ENCODE measurements around the gene SLC30A9.

- TF ChIP-seq TFAP4 (IDR thresholded peaks at IDR 0.05; ENCODE audit: borderline replicate concordance, low read depth) (no peak), ZNF720 (CRISPR knock-in tag; IDR thresholded peaks at IDR 0.05) (no peak), ZNF629 (CRISPR knock-in tag; conservative IDR thresholded peaks at IDR 0.05) (no peak), CEBPB (IDR thresholded peaks at IDR 0.05; ENCODE audit: borderline replicate concordance, low read depth, low read length) (no peak), ZNF772 (CRISPR knock-in tag; IDR thresholded peaks at IDR 0.05) (no peak), ZNF224 (CRISPR knock-in tag; IDR thresholded peaks at IDR 0.05) (no peak), ZNF839 (CRISPR knock-in tag; IDR thresholded peaks at IDR 0.05; ENCODE audit: borderline replicate concordance) (no peak), IKZF5 (CRISPR knock-in tag; IDR thresholded peaks at IDR 0.05) (no peak), HMG20A (CRISPR knock-in tag; IDR thresholded peaks at IDR 0.05; ENCODE audit: borderline replicate concordance) (no peak)
- TF ChIP-seq, protein P1, sequence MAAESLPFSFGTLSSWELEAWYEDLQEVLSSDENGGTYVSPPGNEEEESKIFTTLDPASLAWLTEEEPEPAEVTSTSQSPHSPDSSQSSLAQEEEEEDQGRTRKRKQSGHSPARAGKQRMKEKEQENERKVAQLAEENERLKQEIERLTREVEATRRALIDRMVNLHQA (CRISPR knock-in tag; IDR thresholded peaks at IDR 0.05): no peak
- TF ChIP-seq, protein P2, sequence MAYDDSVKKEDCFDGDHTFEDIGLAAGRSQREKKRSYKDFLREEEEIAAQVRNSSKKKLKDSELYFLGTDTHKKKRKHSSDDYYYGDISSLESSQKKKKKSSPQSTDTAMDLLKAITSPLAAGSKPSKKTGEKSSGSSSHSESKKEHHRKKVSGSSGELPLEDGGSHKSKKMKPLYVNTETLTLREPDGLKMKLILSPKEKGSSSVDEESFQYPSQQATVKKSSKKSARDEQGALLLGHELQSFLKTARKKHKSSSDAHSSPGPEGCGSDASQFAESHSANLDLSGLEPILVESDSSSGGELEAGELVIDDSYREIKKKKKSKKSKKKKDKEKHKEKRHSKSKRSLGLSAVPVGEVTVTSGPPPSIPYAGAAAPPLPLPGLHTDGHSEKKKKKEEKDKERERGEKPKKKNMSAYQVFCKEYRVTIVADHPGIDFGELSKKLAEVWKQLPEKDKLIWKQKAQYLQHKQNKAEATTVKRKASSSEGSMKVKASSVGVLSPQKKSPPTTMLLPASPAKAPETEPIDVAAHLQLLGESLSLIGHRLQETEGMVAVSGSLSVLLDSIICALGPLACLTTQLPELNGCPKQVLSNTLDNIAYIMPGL (CRISPR knock-in tag; IDR thresholded peaks at IDR 0.05; ENCODE audit: borderline replicate concordance in 1 of 2, low read depth in 1 of 2): no peak
Observed at GRCh38 chr4:42066402-42066801, 76.1 kb downstream of the SLC30A9 start.

Data from HepG2 (cell line).